Epithelial cell of proximal tubule (primary cell): ENCODE data around the gene C17orf107. TPM values are rescaled to one million over a fixed set of nuclear protein-coding genes. Genes with fewer than 3 reads are reported as not detected.

Experiments
- DNase-seq: peaks from one replicate; pipeline ENCODE4 v3.0.0-alpha.2; 2011; ENCODE audit warnings: low read depth
- H3K4me3 ChIP-seq: 2 replicates; pipeline ENCODE4 v1.5.1; 2011; ENCODE audit warnings: low read depth, mild to moderate bottlenecking, low read length
- CTCF ChIP-seq: conservative IDR thresholded peaks from 2 replicates; pipeline ENCODE4 v1.5.1; 2012; ENCODE audit warnings: low read depth, mild to moderate bottlenecking, low read length
- total RNA-seq: library from RNA; depleted of rRNA; stranded (reverse); fragments of >200 nt; gene quantifications from 2 replicates; pipeline ENCODE4 v1.2.3, GENCODE V29; 2015

C17orf107 gene
- 1.3 and 1.4 TPM in 2 replicates for total RNA-seq

- peak within 1 kb of the TSS; percentile 50 for H3K4me3 ChIP-seq
- no peak for TF ChIP-seq CTCF
- no peak for DNase-seq
Measured at GRCh38 chr17:4899341-4900230, at the start of gene C17orf107. C17orf107 (plus strand) TSS chr17:4899536; CDS start chr17:4899763, 227 bp downstream.

DNA sequence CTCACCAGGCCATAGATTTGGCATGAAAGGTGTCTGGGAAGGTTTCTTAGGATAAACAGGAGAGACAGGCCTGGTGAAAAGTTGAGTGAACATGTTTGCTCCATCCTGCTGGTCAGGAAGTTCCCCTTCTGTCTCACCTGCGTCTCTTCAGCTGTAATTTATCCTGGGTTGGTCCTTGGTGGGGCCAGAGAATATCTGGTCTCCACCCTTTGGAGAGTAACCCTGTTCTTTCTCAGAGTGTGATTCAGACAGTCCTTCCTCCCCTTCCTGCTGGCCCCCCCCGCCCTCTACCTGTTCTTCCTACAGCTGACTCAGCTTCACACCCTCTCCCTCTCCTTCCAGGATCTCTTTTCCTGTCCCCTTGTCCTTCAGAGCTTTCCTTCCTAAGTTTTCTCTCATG is 49.1 kb upstream of the C17orf107 start:
- H3K4me3 ChIP-seq, result no peak overlapping the region
- TF ChIP-seq CTCF, result no peak
- DNase-seq, result no peak

DNA sequence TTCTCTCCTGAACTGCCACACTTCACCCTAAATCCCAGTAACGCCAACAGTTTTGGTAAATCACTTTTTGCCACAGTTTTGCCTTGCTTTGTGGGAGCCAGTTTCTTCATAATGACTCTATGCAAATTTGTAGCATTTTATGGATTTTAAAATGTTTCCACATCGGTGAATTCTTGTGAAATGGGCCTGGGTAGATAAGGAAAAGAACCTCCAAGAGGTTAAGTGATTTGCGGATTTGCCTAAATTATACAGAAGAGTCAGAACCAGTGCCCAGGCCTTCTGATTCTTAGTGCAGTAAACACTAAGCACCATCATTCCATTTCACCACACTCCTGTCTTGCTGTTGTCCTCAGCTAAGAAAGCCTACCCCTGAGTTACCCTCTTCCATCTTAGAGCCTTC is 48.3 kb upstream of the C17orf107 start:
- H3K4me3 ChIP-seq, result no peak overlapping the region
- TF ChIP-seq CTCF, result no peak
- no peak for DNase-seq

DNA sequence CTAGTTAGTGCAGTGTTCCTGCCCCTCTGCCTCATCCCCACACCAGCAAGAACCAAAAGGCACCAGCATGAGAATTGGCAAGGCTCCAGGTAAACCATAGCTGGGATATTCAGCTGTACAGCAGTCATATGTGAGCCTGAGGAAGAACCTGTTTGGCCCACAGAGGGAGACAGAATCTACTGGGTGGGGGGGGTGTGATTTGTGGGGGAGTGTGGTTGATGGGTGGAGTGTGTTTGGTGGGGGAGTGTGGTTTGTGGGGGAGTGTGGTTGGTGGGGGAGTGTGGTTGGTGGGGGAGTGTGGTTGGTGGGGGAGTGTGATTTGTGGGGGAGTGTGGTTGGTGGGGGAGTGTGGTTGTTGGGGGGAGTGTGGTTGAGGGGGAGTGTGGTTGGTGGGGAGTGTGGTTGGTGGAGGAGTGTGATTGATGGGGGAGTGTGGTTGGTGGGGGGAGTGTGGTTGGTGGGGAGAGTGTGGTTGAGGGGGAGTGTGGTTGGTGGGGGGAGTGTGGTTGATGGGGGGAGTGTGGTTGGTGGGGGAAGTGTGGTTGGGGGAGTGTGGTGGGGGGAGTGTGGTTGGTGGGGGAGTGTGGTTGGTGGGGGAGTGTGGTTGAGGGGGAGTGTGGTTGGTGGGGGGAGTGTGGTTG is 46.6 kb upstream of the C17orf107 start:
- H3K4me3 ChIP-seq, result no peak overlapping the region

GRCh38 chr17:4853208-4853671 is 46.1 kb upstream of the C17orf107 start:
- TF ChIP-seq CTCF, result no peak
- no peak for DNase-seq

More for the DNA sequence above, 46.6 kb upstream of the C17orf107 start:
- TF ChIP-seq CTCF, result peak; percentile 11
- DNase-seq, result no peak

DNA sequence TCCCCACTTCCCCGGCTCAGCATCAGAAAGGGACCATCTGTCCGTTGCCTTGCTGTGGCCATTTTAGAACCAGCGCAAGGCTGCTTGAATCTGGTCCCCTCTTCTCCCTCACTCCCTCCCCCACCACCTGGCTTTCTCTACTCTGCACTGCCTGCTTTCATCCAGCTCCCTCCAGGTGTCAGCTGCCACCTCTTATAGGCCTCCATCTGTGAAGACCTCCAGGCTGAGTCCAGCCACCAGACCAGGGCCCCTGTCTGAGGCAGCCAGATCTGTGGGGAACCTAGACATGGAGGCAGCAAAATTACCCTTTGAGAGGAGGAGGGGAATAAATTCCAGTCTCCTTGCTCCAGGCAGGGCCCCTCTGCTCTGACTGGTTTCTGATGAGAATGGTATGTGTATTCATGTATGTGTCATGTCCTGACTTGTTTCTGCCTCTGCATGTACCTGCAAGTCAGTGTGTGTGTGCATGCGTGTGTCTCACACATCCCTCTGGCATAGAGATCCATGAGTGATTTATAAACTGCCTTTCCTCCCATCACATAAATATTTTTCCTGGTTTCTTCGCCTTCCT is 45.1 kb upstream of the C17orf107 start:
- no peak for DNase-seq
- no peak for TF ChIP-seq CTCF
- H3K4me3 ChIP-seq, result no peak overlapping the region

More at GRCh38 chr17:4853208-4853671, 46.1 kb upstream of the C17orf107 start:
- H3K4me3 ChIP-seq, result no peak overlapping the region
